GM19035 (cell line): ENCODE measurements around the gene ERBIN.
"Not testable (repeated sequence)": the region's sequence is repeated elsewhere in the genome, so short reads cannot be mapped to it uniquely, and the experiment has no call there.

Source experiments
- ATAC-seq: cut with Tn5 transposase; IDR thresholded peaks from one replicate; pipeline ENCODE4 v1.9.1; 2021; ENCODE audit not compliant: unreplicated experiment

ERBIN gene

DNA sequence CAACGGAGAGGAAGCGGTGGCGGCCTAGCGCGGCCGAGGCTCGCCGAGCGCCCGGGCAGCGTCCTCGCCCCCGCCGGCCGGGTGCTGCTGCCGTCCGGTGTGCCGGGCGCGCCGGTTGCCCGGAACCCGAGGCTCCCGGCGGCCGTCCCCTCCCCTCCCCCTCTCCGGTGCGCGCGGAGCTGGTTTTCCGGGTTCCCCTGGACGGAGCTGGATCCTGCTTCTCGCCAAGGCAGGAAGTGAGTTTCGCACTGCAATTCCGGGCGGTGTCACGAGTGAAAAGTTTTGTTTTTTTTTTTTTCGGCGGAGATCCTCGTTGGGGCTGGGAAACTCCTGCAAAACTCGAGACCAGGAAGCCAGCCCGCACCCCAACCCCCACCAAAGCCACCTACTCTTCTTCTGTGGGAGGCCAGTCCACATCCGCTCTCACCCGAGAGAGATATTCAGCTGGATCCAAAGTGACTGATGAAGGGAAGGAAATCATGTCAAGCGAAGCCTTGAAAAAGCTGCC is at the start of gene ERBIN:
TSS of gene ERBIN (plus strand) at position 300 of the 508 bp plus-strand sequence. CDS start 66,144 bp downstream, outside the sequence.
- peak; percentile 25 for ATAC-seq

DNA sequence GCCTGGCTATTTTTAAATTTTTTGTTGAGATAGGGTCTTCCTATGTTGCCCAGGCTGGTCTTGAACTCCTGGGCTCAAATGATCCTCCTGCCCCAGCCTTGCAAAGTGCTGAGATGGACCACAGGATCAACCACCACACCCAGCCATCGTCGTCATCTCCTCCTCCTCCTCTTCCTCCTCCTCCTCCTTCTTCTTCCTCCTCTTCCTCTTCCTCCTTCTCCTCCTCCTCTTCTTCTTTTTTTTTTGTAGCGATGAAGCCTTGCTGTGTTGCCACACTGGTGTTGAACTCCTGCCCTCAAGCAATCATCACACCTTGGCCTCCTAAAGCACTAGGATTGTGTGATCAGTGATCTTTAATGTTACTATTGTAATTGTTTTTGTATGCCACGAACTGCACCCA is 49.4 kb upstream of the ERBIN start:
- no peak for ATAC-seq

- ATAC-seq: not testable (repeated sequence)
Measured at GRCh38 chr5:65879668-65880256, 46.6 kb upstream of the ERBIN start.

DNA sequence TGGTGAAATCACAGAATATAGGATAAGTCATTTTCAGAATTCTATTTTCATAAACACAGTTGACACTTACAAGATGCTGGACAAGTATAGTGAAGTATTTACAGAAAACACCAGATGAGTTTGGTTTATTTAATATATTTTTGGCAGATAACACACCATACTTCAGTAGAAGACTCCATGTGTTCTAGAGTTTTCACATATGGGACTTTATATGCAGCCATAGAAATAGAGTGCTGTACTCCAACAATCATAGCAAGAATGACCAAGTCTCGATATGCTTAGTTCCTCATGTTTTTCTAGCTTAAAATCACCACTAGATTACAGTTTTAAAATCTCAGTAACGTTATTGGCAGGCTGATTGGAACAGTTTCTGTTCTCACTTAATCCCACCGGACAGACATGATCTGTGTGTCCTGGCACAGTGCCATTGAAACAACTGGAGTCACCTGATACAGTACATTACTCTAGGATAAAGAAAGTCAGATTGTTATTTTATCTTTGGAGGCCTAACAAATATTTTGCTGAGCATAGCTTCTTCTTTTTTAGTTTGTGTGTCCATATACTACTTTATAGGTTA is 45.8 kb upstream of the ERBIN start:
- ATAC-seq: no peak

- no peak for ATAC-seq
Measured at GRCh38 chr5:65882278-65882677, 44.1 kb upstream of the ERBIN start.

DNA sequence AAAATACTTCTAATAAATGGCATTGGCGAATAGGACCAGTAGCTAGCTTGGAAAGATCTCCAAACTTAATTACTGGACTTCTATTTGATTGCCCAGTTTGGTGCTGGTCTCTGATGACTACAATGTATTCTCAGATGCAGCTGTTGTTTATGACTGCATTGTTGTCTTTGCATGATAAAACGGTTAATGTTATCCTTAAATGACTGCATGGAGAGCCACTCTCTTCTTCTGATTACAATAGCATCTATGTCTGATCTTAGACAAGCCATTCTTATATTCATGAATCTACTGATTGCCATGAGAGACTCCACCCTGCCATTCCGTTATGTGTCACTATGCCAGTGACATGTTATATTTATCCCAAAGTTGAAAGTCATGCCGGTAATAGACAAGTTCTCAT is 42.9 kb upstream of the ERBIN start:
- ATAC-seq: no peak

- ATAC-seq: no peak
Measured at GRCh38 chr5:65886387-65886786, 40.0 kb upstream of the ERBIN start.

GRCh38 chr5:65892024-65892423 is 34.4 kb upstream of the ERBIN start:
- ATAC-seq: not testable (repeated sequence)

DNA sequence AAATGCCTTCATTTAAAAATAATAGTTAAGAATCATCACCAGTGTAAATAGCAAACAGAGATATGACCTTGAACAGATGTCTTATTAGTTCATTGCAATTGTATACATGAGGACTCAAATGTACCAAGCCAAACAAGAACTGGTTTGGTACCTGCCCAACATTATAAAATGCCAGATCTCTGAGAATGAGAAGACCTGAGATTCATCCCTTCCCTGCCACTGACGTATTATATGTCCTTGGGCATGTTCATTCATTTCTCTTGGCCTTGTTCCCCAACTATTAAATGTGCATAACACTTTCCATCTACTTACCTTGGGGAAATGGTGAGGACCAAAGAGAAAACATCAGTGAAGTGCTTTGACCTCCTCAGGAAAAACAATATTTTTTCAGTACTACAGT is 33.6 kb upstream of the ERBIN start:
- no peak for ATAC-seq

- no peak for ATAC-seq
Measured at GRCh38 chr5:65893749-65894430, 32.5 kb upstream of the ERBIN start.

GRCh38 chr5:65895891-65896290 is 30.5 kb upstream of the ERBIN start:
- ATAC-seq: no peak

DNA sequence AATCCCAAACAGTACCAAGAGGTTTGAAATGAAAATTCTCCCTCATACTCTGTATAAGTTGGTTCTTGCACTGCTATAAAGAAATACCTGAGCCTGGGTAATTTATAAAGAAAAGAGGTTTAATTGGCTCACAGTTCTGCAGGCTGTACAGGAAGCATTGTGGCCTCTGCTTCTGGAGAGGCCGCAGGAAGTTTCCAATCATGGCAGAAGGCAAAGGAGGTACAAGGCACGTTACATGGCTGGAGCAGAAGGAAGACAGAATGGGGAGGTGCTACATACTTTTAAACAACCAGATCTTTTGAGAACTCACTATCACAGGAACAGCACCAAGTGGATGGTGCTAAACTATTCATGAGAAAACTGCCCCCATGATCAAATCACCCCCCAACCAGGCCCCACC is 25.6 kb upstream of the ERBIN start:
- no peak for ATAC-seq

DNA sequence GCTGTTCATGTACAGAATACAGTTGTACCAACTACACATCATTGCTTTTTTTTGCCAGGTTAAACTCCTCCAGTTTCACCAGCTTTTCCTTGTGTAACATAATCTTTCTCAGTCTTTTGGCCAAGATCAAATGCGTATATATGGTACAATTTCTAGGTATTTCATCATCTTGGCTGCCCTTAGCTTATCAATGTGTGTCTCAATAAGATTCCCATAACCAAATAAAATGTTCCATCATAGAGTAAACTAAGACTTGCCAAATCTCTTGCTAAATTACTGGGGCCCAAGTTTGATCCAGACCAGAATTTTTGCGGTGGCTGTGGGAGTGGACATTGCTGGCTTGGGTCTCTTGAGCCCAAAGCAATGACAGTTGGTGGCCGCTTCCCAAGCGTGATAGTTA is 24.3 kb upstream of the ERBIN start:
- no peak for ATAC-seq

GRCh38 chr5:65903581-65903980 is 22.8 kb upstream of the ERBIN start:
- no peak for ATAC-seq

DNA sequence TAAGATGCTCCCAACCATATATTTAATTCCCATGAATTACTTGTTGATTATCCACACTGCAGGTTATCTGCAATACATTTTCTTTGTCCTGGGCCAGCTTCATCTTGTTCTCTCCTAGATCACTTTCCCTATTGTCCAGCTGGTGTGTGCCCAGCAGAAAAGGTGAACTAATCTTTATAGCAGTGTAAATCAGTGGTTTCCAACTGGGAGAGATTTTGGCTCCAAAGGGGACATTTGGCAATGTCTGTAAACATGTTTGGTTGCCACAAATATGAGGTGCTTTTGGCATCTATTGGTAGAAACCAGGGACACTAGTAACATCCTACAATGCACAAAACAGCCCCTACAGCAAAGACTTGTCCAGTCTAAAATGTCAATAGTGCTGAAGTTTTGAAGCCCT is 20.1 kb upstream of the ERBIN start:
- ATAC-seq: no peak

GRCh38 chr5:65907135-65907534 is 19.2 kb upstream of the ERBIN start:
- ATAC-seq: no peak

GRCh38 chr5:65910711-65911110 is 15.7 kb upstream of the ERBIN start:
- ATAC-seq: no peak

DNA sequence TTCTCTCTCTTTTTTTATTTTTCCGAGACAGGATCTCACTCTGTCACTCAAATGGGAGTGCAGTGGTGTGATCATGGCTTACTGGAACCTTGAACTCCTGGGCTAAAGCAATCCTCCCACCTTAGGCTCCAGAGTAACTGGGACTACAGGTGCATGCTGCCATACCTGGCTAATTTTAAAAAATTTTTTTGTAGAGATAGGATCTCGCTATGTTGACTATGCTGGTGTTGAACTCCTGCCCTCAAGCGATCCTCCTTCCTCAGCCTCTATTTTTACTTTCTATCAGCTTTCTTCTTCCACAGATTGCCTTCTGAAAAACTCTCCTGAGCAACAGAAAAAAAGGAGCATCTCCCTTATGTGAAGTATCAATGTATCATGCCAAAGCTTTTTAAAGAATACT is 14.1 kb upstream of the ERBIN start:
- ATAC-seq: no peak

GRCh38 chr5:65913519-65913918 is 12.9 kb upstream of the ERBIN start:
- no peak for ATAC-seq

- ATAC-seq: no peak
Measured at GRCh38 chr5:65914641-65915196, 11.7 kb upstream of the ERBIN start.

DNA sequence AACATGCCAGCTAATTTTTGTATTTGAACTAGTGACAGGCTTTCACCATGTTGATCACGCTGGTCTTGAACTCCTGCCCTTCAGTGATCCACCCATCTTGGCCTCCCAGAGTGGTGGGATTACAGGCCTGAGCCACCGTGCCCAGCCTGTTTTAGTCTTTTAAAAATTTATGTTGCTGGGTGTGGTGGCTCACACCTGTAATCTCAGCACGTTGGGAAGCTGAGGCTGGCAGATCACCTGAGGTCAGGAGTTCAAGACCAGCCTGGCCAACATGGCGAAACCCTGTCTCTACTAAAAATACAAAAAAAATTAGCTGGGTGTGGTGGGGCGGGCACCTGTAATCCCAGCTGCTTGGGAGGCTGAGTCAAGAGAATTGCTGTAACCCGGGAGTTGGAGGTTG is 10.7 kb upstream of the ERBIN start:
- not testable (repeated sequence) for ATAC-seq

DNA sequence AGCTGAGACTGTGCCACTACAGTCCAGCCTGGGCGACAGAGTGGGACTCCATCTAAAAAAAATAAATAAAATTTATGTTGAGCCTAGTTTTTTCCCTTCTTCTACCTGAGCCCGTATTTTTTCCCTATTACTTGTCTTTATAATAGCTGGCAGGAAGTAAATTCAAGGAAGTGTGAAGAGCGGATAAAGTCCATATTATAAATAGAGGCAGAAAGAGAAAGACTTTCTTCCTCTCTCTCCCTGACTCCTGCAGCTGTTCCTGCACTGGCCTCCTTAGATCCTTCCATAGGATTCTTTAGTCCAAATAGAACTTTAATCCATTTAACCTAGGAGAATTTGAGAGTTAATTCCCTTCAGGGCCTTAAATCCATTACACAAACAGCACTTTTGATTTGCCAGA is 10.3 kb upstream of the ERBIN start:
- ATAC-seq: no peak
